AG04449 (cell line): Measurements from ENCODE around the gene SLC7A1.

Source experiments
- CTCF ChIA-PET: fragments of 350-600 bp; formaldehyde crosslinking; extraction: SDS; loops from one replicate; lab custom pipeline; 2021; ENCODE audit warnings: antibody characterized with exemption; lab: Yijun Ruan, JAX
- POLR2A ChIA-PET: fragments of 400-600, 350-600 bp; formaldehyde crosslinking; extraction: SDS; loops from one replicate; lab custom pipeline; 2020; ENCODE audit warnings: antibody characterized with exemption, inconsistent platforms; lab: Yijun Ruan, JAX
- DNase-seq: peaks from one replicate; pipeline ENCODE4 v3.0.0-alpha.2; 2010; ENCODE audit warnings: low read depth, low spot score
- H3K4me3 ChIP-seq: 2 replicates; pipeline ENCODE4 v1.5.1; 2011; ENCODE audit warnings: low read depth, mild to moderate bottlenecking, control low read depth, low read length
- TF ChIP-seq, protein P1 (sequence below): IDR thresholded peaks from one replicate; pipeline ENCODE4 v1.5.1; 2011; ENCODE audit warnings: mild to moderate bottlenecking, moderate library complexity, low read length, control low read depth, inconsistent platforms; ENCODE audit not compliant: insufficient read depth; ENCODE audit errors: missing control alignments

The SLC7A1 gene

DNA sequence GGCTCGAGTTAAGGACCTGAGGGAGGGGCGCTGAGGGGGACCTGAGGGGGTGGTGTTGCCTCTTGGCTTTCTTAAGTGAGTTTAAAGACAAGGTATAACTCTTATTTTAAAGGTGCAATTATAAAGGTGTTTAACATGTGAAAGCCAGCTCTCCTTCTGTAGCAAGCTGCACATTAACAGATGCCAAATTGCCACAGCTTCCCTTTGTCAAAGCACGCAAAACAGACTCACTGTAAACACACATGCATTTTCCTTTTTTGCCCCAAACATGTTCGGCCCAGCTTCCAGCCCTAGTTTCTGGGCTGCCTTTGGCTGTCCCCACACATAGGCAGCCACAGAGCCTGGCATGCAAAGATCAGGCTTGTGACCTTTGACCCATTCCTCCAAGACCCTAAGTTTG is 111.9 kb downstream of the SLC7A1 start:
- ChIA-PET POLR2A (no interaction called here), CTCF (interaction anchor here (0.8 to 5.5 kb wide), 2 partner anchors 10 to 224 kb away, joined by 3 to 42 read pairs; no protein-coding TSS in a partner anchor)
- no peak for DNase-seq
- TF ChIP-seq, protein P1, sequence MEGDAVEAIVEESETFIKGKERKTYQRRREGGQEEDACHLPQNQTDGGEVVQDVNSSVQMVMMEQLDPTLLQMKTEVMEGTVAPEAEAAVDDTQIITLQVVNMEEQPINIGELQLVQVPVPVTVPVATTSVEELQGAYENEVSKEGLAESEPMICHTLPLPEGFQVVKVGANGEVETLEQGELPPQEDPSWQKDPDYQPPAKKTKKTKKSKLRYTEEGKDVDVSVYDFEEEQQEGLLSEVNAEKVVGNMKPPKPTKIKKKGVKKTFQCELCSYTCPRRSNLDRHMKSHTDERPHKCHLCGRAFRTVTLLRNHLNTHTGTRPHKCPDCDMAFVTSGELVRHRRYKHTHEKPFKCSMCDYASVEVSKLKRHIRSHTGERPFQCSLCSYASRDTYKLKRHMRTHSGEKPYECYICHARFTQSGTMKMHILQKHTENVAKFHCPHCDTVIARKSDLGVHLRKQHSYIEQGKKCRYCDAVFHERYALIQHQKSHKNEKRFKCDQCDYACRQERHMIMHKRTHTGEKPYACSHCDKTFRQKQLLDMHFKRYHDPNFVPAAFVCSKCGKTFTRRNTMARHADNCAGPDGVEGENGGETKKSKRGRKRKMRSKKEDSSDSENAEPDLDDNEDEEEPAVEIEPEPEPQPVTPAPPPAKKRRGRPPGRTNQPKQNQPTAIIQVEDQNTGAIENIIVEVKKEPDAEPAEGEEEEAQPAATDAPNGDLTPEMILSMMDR, result no peak
- no peak overlapping the region for H3K4me3 ChIP-seq

DNA sequence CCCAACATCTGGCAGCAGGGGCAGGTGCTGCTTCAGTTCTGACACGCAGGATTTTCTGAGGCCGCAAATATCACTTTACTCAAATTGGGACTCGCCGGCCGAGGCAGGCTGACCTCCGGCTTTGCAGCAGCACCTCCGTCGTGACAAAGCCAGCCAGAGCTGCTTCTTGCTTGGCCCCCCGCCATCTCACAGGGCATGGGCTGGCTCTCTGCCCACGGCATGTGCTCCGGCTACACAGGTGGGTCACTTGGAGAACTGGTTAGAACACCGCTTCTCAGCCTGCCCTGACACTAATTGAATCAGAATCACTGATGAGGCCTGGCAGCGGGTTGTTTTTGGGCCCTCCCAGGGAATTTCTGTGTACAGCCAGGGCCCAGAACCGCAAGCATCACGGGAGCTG is 112.3 kb downstream of the SLC7A1 start:
- POLR2A ChIA-PET, result no interaction called here
- no peak for DNase-seq
- CTCF ChIA-PET, result interaction anchor here (5.5 kb wide), 1 partner anchor 10 kb away, joined by 42 read pairs; no protein-coding TSS in a partner anchor
- TF ChIP-seq, protein P1, result no peak
- H3K4me3 ChIP-seq, result no peak overlapping the region

DNA sequence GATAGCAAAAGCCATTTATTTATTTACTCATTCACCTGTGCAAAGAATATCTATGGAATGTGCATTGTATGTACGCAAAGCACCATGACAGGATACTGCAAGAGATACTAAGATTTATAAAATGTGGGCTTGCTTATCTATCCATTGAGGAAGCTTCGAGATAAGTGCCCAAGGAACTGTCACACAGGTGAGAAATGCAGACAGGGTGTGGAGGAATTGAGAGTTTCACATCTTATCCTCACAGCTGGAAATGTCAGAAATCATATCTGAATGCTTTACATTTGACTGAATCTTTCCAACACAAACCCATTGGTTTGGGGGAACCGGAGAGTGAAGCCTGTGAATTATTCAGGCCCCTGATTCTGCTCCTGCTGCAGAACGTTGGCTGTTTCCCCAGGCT is 113.0 kb downstream of the SLC7A1 start:
- CTCF ChIA-PET, result interaction anchor here (1.0 to 1.5 kb wide), 2 partner anchors 11 kb away, joined by 4 to 5 read pairs; no protein-coding TSS in a partner anchor
- H3K4me3 ChIP-seq, result no peak overlapping the region
- POLR2A ChIA-PET, result no interaction called here
- TF ChIP-seq, protein P1, result no peak
- no peak for DNase-seq

DNA sequence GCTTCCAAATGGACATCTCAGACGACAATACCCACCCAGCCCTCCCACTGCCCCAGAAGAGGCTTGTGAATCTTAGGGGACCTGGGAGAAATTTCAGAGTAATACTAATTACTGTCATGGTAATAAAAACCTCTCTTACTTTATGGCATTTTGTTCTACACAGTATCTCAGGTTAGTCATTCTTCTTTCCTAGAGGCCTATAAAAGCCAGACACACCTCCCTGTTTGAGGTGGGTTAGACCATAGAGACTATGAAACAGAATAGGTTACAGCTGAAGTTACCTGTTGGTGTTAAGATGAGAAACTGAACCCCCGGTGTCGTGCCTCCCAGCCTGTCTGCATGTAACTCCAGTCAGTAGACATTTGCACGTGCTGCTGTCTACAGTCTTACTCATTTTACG is 113.9 kb downstream of the SLC7A1 start:
- TF ChIP-seq, protein P1, result no peak
- no peak overlapping the region for H3K4me3 ChIP-seq
- ChIA-PET POLR2A (no interaction called here), CTCF (interaction anchor here (1.0 to 1.5 kb wide), 2 partner anchors 10 to 12 kb away, joined by 4 to 5 read pairs; no protein-coding TSS in a partner anchor)
- no peak for DNase-seq

DNA sequence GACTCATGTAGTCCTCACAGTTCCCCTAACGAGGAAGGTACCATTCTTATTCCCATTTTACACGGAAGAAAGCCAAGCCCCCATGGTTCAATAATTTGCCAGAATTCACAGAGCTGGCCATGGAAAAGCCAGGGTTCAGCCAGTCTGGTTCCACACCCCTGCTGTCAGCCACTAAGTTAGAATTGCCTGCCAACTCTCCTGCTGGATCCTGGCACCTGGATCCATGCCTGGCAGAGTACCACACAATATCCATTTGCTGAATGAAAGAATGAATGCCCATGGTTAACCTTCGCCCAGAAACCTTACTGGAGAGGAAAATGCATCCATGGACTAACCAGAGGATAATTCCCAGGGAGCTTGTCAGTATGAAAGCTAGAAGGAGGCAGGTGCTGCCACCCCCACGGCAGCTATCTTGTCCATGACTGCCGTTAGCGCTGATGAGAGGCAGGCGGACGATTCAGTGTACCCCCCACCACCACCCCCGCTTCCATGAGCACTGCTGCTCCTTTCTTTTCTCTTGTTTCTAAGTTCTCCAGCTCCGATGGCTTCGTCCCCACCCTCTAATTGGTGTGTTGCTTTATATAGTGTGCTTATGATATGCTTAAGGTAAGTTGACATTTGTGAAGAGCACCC is 114.5 kb downstream of the SLC7A1 start:
- ChIA-PET CTCF (interaction anchor here (0.7 to 1.9 kb wide), 4 partner anchors 9 to 288 kb away, joined by 3 to 6 read pairs (median 4); no protein-coding TSS in a partner anchor), POLR2A (no interaction called here)
- DNase-seq, result no peak
- H3K4me3 ChIP-seq, result no peak overlapping the region
- TF ChIP-seq, protein P1, result no peak

DNA sequence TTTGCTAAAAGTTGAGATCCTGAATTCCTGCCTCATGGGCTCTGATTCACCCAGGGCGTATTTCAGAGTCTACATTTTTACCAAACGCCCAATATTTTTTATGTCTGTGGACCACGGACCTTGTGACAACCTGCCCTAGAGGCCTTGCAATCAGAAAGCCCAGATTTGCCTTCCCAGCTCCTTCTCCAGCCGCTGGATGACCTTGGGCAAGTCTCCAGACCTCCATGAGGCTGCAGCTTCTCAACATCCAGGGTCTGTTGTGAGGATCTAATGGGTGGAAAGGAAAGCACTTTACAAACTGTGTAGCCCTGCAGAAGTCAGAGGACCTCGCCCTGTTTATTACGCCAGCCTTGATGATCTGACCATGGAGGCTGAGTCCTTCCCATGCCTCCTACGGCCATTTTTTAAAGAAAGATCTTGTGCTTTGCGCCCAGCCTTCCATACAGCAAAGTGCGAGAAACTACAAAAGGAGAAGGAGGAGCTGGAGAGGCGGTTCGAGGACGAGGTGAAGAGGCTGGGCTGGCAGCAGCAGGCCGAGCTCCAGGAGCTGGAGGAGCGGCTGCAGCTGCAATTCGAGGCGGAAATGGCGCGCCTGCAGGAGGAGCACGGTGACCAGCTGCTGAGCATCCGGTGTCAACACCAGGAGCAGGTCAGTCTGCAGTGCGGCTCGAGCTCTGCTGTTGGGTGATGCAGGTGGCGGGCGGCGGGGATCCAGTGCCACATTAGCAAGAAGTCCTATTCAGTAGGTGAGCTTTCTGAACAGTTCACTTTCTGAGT is 115.6 kb downstream of the SLC7A1 start:
- no peak overlapping the region for H3K4me3 ChIP-seq
- TF ChIP-seq, protein P1, result no peak
- CTCF ChIA-PET, result interaction anchor here (0.8 to 1.9 kb wide), 6 partner anchors 8 to 227 kb away, joined by 3 to 6 read pairs (median 4); no protein-coding TSS in a partner anchor
- POLR2A ChIA-PET, result no interaction called here
- no peak for DNase-seq
